GM18861 (cell line): ENCODE results near the gene CLMN.

Source experiments
- ATAC-seq: cut with Tn5 transposase; IDR thresholded peaks from one replicate; pipeline ENCODE4 v1.9.1; 2021; ENCODE audit not compliant: unreplicated experiment

The CLMN gene

GRCh38 chr14:95345032-95345431 is 25.3 kb upstream of the CLMN start:
- no peak for ATAC-seq

GRCh38 chr14:95344536-95344935 is 24.8 kb upstream of the CLMN start:
- ATAC-seq: no peak

- no peak for ATAC-seq
These were observed 21.9 kb upstream of the CLMN start for GRCh38 chr14:95341564-95341963.

DNA sequence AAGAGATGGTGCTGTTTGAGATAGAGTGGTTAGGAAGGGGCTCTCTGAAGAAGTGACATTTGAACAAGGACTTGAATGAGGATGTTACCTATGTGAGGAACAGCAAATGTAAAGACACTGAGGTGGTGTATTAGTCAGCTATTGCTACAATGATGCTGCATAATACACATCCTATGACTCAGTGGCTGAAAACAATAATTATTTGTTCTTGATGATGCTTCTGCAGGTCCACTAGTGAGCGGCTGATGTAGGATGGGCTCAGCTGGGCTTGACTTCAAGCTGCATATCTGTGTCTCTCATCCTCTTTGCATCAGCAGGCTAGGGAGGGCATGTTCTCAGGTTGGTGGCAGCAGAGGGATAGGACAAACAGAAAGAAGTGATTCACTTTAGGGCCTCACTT is 21.4 kb upstream of the CLMN start:
- ATAC-seq: no peak

GRCh38 chr14:95340201-95340697 is 20.5 kb upstream of the CLMN start:
- no peak for ATAC-seq

- ATAC-seq: no peak
These were observed 19.7 kb upstream of the CLMN start for GRCh38 chr14:95339301-95339865.

DNA sequence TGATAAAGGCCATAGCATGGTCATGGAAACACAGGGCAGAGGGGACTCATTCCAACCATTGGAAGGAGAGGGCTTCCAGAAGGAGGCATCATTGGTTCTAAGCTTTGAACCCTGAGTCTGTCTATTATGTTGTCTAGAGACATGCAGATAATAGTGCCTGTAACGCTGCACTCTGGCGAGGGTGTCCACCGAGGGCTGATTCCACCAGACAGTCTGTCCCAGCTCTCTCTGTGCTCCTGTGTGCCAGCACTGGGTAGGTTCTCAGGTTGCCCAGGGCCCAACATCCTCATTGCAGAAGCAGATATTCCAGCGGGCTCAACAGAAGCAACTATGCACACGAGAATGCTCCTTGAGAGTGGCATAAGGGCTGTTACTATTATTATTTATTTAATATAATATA is 18.7 kb upstream of the CLMN start:
- no peak for ATAC-seq

GRCh38 chr14:95337041-95337595 is 17.4 kb upstream of the CLMN start:
- no peak for ATAC-seq

- ATAC-seq: no peak
These were observed 16.6 kb upstream of the CLMN start for GRCh38 chr14:95336192-95336760.

DNA sequence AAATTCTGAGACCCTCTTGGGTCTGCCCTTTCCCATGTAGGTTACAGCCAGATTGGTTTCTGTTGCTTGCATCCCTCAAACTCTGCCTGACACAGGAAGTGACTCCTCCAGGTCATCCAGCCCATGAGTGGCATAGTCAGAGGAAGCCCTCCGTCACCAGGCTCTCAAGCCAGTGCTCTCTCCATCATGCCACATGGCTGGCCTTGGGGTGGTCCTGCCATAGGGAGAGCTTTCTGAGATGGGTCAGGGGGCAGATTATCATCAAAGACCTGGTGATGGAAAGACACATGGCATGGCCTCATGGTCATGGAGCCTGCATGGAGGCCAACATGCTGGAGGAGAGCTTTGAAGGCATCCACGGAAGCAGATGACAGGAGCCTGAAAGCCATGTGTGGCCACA is 15.4 kb upstream of the CLMN start:
- ATAC-seq: no peak

DNA sequence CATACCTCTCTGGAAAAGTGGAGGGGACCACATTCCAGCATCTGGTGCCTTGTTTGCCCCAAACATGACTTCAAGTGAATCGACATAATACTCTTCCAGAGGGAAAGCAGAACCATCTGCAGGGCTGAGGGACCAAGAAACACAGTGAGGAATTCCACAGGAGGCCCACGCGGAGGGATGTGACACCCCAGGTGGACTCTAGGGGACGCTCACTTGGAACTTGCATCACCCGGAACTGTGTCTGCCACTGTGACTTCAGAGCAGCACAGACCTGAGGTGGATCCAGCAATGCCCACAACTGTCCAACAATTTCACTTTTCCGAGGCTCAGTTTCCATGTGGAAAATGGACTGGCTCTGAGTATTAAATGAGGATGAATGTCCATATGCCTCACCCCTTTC is 14.3 kb upstream of the CLMN start:
- no peak for ATAC-seq

DNA sequence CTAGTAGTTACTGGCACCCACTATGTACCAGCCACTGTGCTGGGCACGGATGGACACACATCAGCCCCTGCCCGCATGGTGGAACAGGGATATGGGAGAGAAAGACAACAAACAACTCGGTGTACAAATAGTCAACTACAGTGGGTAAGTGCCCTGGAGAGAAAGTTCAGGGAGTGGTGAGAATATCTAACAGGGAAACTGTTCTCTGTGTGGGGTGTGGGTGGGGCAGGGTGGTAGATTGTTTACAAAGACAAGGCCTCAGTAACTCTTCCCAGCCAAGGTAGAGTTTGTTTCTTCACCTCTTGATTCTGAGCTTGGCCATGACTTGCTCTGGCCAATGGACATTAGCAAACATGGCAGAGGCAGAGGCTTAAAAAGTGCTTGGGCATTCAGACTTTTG is 12.9 kb upstream of the CLMN start:
- no peak for ATAC-seq

- ATAC-seq: no peak
These were observed 12.2 kb upstream of the CLMN start for GRCh38 chr14:95331708-95332408.

- no peak for ATAC-seq
These were observed 11.1 kb upstream of the CLMN start for GRCh38 chr14:95330591-95331370.

DNA sequence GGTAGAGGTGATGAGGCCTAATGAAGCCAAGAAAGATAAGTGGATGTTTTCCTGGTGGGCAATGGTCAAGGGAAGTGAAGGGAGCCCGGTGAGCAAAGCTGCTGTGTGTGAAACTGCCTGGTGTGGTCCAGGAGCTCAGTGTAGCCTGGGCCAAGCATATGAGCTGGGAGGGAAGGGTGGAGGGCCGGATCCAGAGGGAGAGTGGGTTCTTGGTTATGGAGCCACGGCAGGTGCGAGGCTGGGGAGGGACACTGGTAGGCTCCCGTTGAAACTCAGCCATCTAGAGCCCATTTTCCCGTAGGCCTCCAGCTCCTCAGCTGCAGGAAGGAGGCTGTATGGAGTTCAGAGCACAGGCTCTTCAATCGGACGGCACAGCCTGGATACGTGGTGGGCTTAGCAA is 10.2 kb upstream of the CLMN start:
- ATAC-seq: no peak

GRCh38 chr14:95328729-95329503 is 9.2 kb upstream of the CLMN start:
- no peak for ATAC-seq

DNA sequence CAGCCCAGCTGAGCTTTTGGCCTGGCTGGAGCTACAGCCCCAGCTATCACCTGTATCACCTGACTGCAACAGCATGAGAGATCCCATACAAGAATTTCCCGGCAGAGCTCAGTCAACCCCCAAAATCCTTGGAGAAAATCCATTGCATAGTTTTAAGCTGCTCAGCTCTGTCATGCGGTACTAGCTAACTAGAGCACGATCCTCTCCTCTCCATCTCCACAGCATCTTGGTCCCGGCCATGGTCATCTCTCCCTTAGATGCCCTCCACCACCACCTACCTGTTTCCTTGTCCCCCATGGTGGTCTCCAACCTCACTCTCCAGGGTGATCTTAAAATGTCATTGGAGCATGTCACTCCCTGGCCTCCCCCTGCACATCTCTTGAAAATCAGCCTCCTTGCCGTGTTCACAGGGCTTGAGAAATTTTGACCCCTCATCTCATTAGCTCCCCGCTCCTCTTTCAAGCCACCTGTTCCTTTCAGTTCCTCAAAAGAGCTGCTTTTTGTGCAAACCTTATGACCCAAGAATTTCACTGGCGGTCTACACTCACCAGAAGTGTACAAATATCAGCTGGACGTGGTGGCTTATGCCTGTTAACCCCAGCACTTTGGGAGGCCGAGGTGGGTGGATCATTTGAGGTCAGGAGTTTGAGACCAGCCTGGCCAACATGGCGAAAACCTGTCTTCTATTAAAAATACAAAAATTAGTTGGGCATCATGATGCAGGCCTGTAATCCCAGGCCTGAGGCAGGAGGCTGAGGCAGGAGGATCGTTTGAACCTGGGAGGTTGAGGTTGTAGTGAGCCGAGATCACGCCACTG is 8.1 kb upstream of the CLMN start:
- ATAC-seq: peak; percentile 96

- ATAC-seq: no peak
These were observed 7.3 kb upstream of the CLMN start for GRCh38 chr14:95326987-95327386.

- ATAC-seq: no peak
These were observed 4.2 kb upstream of the CLMN start for GRCh38 chr14:95323917-95324316.

DNA sequence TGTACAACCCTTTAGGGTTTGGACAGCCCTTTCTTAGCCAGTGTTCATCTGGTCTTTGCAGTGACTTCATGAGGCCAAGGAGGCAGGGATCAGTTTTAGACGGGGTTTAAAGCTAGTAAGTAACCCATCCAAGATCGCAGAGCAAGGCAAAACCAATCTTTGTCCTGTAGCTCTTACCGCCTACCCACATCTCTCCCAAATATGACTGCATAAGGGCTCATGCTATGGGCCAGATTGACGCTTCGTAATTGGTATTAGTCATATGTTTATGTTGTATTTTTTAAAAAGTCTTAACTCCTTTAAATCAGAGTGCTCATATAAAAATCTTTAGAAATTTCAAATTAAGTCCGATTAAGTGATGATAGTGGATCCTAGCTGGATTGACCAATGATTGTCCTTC is 3.7 kb upstream of the CLMN start:
- no peak for ATAC-seq
